Measurements from ENCODE around the gene SLX9.

Gene SLX9

GRCh38 chr21:44943686-44944550 lies 4.1 kb downstream of the SLX9 start:
- H4K5ac ChIP-seq (ENCODE audit: low read length), result no peak overlapping the region
- no peak for DNase-seq
- peaks cover 11% of the 10 kb centered on the region for H3K36me3 ChIP-seq (ENCODE audit: control insufficient read depth, insufficient read depth, low read length)
- peaks cover 3% of the 10 kb centered on the region for H3K4me1 ChIP-seq (ENCODE audit: control insufficient read depth, low read depth, low read length)
- no peak overlapping the region for H3K18ac ChIP-seq (ENCODE audit: low read length)
- H3K4ac ChIP-seq (ENCODE audit: low read depth, low read length), result no peak overlapping the region
- H4K8ac ChIP-seq (ENCODE audit: low read depth, low read length), result no peak overlapping the region
- no CpG with 5 or more reads among the region's 24 CpGs for WGBS (ENCODE audit: extremely low coverage, insufficient coverage, low lambda C conversion rate)
- no peak overlapping the region for H3K9ac ChIP-seq (ENCODE audit: low read length)
- H2BK15ac ChIP-seq (replicated peaks; ENCODE audit: low read depth), result no peak overlapping the region
- no peak overlapping the region for H2BK120ac ChIP-seq (ENCODE audit: low read depth, low read length)
- peaks cover 53% of the 10 kb centered on the region for H3K79me2 ChIP-seq (ENCODE audit: control insufficient read depth, insufficient read depth, low read length)
- no peak overlapping the region for H3K27ac ChIP-seq (ENCODE audit: low read depth, low read length)
- no peak overlapping the region for H3K4me2 ChIP-seq (ENCODE audit: low read length)
- H3K79me1 ChIP-seq (ENCODE audit: low read length), result peaks cover 31% of the 10 kb centered on the region
- no peaks in the 10 kb centered on the region for H3K27me3 ChIP-seq (ENCODE audit: insufficient read depth, low read length, poor library complexity)
- no peak overlapping the region for H3K4me3 ChIP-seq (ENCODE audit: low read length)
- no peak overlapping the region for H2AK5ac ChIP-seq (ENCODE audit: low read length)
- no peak overlapping the region for H3K56ac ChIP-seq (ENCODE audit: low read length)
- H3K23ac ChIP-seq (ENCODE audit: low read length), result no peak overlapping the region
- H2BK5ac ChIP-seq (ENCODE audit: low read length), result no peak overlapping the region

- H3K4me1 ChIP-seq (ENCODE audit: control insufficient read depth, low read depth, low read length), result no peaks in the 10 kb centered on the region
- peaks cover 30% of the 10 kb centered on the region for H3K79me1 ChIP-seq (ENCODE audit: low read length)
- no peak overlapping the region for H3K4me2 ChIP-seq (ENCODE audit: low read length)
- no peak overlapping the region for H3K27ac ChIP-seq (ENCODE audit: low read depth, low read length)
- H3K4me3 ChIP-seq (ENCODE audit: low read length), result no peak overlapping the region
- no peak overlapping the region for H3K4ac ChIP-seq (ENCODE audit: low read depth, low read length)
- no peak overlapping the region for H2AK5ac ChIP-seq (ENCODE audit: low read length)
- no peak for DNase-seq
- no peak overlapping the region for H2BK120ac ChIP-seq (ENCODE audit: low read depth, low read length)
- no peaks in the 10 kb centered on the region for H3K27me3 ChIP-seq (ENCODE audit: insufficient read depth, low read length, poor library complexity)
- no peak overlapping the region for H3K18ac ChIP-seq (ENCODE audit: low read length)
- H3K23ac ChIP-seq (ENCODE audit: low read length), result no peak overlapping the region
- WGBS (ENCODE audit: extremely low coverage, insufficient coverage, low lambda C conversion rate), result no CpG with 5 or more reads among the region's 10 CpGs
- H4K8ac ChIP-seq (ENCODE audit: low read depth, low read length), result no peak overlapping the region
- H3K56ac ChIP-seq (ENCODE audit: low read length), result no peak overlapping the region
- peaks cover 11% of the 10 kb centered on the region for H3K36me3 ChIP-seq (ENCODE audit: control insufficient read depth, insufficient read depth, low read length)
- H2BK15ac ChIP-seq (replicated peaks; ENCODE audit: low read depth), result no peak overlapping the region
- no peak overlapping the region for H4K5ac ChIP-seq (ENCODE audit: low read length)
- peaks cover 53% of the 10 kb centered on the region for H3K79me2 ChIP-seq (ENCODE audit: control insufficient read depth, insufficient read depth, low read length)
- H3K9ac ChIP-seq (ENCODE audit: low read length), result no peak overlapping the region
- no peak overlapping the region for H2BK5ac ChIP-seq (ENCODE audit: low read length)
These were observed 4.8 kb downstream of the SLX9 start for GRCh38 chr21:44944596-44944995.

- no peak overlapping the region for H3K18ac ChIP-seq (ENCODE audit: low read length)
- no peak overlapping the region for H3K4me2 ChIP-seq (ENCODE audit: low read length)
- peaks cover 14% of the 10 kb centered on the region for H3K36me3 ChIP-seq (ENCODE audit: control insufficient read depth, insufficient read depth, low read length)
- H2BK120ac ChIP-seq (ENCODE audit: low read depth, low read length), result no peak overlapping the region
- no peaks in the 10 kb centered on the region for H3K27me3 ChIP-seq (ENCODE audit: insufficient read depth, low read length, poor library complexity)
- no peak overlapping the region for H3K27ac ChIP-seq (ENCODE audit: low read depth, low read length)
- peaks cover 31% of the 10 kb centered on the region for H3K79me1 ChIP-seq (ENCODE audit: low read length)
- H3K4ac ChIP-seq (ENCODE audit: low read depth, low read length), result no peak overlapping the region
- H3K23ac ChIP-seq (ENCODE audit: low read length), result no peak overlapping the region
- no peak overlapping the region for H4K5ac ChIP-seq (ENCODE audit: low read length)
- H2BK5ac ChIP-seq (ENCODE audit: low read length), result no peak overlapping the region
- WGBS (ENCODE audit: extremely low coverage, insufficient coverage, low lambda C conversion rate), result no CpG with 5 or more reads among the region's 25 CpGs
- H3K4me1 ChIP-seq (ENCODE audit: control insufficient read depth, low read depth, low read length), result no peaks in the 10 kb centered on the region
- no peak overlapping the region for H2AK5ac ChIP-seq (ENCODE audit: low read length)
- no peak overlapping the region for H3K4me3 ChIP-seq (ENCODE audit: low read length)
- H3K56ac ChIP-seq (ENCODE audit: low read length), result no peak overlapping the region
- no peak overlapping the region for H3K9ac ChIP-seq (ENCODE audit: low read length)
- no peak overlapping the region for H2BK15ac ChIP-seq (replicated peaks; ENCODE audit: low read depth)
- no peak for DNase-seq
- H4K8ac ChIP-seq (ENCODE audit: low read depth, low read length), result no peak overlapping the region
- peaks cover 49% of the 10 kb centered on the region for H3K79me2 ChIP-seq (ENCODE audit: control insufficient read depth, insufficient read depth, low read length)
These were observed 6.6 kb downstream of the SLX9 start for GRCh38 chr21:44946254-44947041.

- Histone ChIP-seq H3K79me2 (ENCODE audit: control insufficient read depth, insufficient read depth, low read length) (peaks cover 45% of the 10 kb centered on the region), H3K27ac (ENCODE audit: low read depth, low read length) (no peak overlapping the region), H3K79me1 (ENCODE audit: low read length) (peaks cover 26% of the 10 kb centered on the region), H4K5ac (ENCODE audit: low read length) (no peak overlapping the region), H3K56ac (ENCODE audit: low read length) (no peak overlapping the region), H3K18ac (ENCODE audit: low read length) (no peak overlapping the region), H3K36me3 (ENCODE audit: control insufficient read depth, insufficient read depth, low read length) (peaks cover 14% of the 10 kb centered on the region), H3K4me2 (ENCODE audit: low read length) (no peak overlapping the region), H4K8ac (ENCODE audit: low read depth, low read length) (no peak overlapping the region), H3K23ac (ENCODE audit: low read length) (no peak overlapping the region), H2BK15ac (replicated peaks; ENCODE audit: low read depth) (no peak overlapping the region), H3K27me3 (ENCODE audit: insufficient read depth, low read length, poor library complexity) (no peaks in the 10 kb centered on the region), H3K4ac (ENCODE audit: low read depth, low read length) (no peak overlapping the region), H3K9ac (ENCODE audit: low read length) (no peak overlapping the region), H3K4me3 (ENCODE audit: low read length) (no peak overlapping the region), H2AK5ac (ENCODE audit: low read length) (no peak overlapping the region), H2BK5ac (ENCODE audit: low read length) (no peak overlapping the region), H3K4me1 (ENCODE audit: control insufficient read depth, low read depth, low read length) (no peaks in the 10 kb centered on the region), H2BK120ac (ENCODE audit: low read depth, low read length) (no peak overlapping the region)
- WGBS (ENCODE audit: extremely low coverage, insufficient coverage, low lambda C conversion rate), result no CpG with 5 or more reads among the region's 22 CpGs
- no peak for DNase-seq
These were observed 7.5 kb downstream of the SLX9 start for GRCh38 chr21:44947111-44947929.

GRCh38 chr21:44947930-44948331 lies 8.1 kb downstream of the SLX9 start:
- H3K4ac ChIP-seq (ENCODE audit: low read depth, low read length), result no peak overlapping the region

More at GRCh38 chr21:44947930-44948331, 8.1 kb downstream of the SLX9 start:
- H3K9ac ChIP-seq (ENCODE audit: low read length), result no peak overlapping the region
- H4K8ac ChIP-seq (ENCODE audit: low read depth, low read length), result no peak overlapping the region
- H2BK120ac ChIP-seq (ENCODE audit: low read depth, low read length), result no peak overlapping the region
- peaks cover 14% of the 10 kb centered on the region for H3K36me3 ChIP-seq (ENCODE audit: control insufficient read depth, insufficient read depth, low read length)
- H3K18ac ChIP-seq (ENCODE audit: low read length), result no peak overlapping the region
- H2BK5ac ChIP-seq (ENCODE audit: low read length), result no peak overlapping the region
- H2BK15ac ChIP-seq (replicated peaks; ENCODE audit: low read depth), result no peak overlapping the region
- H3K27me3 ChIP-seq (ENCODE audit: insufficient read depth, low read length, poor library complexity), result no peaks in the 10 kb centered on the region
- H3K4me1 ChIP-seq (ENCODE audit: control insufficient read depth, low read depth, low read length), result no peaks in the 10 kb centered on the region
- no CpG with 5 or more reads among the region's 33 CpGs for WGBS (ENCODE audit: extremely low coverage, insufficient coverage, low lambda C conversion rate)
- H3K27ac ChIP-seq (ENCODE audit: low read depth, low read length), result no peak overlapping the region
- no peak overlapping the region for H4K5ac ChIP-seq (ENCODE audit: low read length)
- no peak for DNase-seq
- H3K79me1 ChIP-seq (ENCODE audit: low read length), result peaks cover 23% of the 10 kb centered on the region
- no peak overlapping the region for H2AK5ac ChIP-seq (ENCODE audit: low read length)
- H3K56ac ChIP-seq (ENCODE audit: low read length), result no peak overlapping the region
- no peak overlapping the region for H3K23ac ChIP-seq (ENCODE audit: low read length)
- no peak overlapping the region for H3K4me2 ChIP-seq (ENCODE audit: low read length)
- H3K4me3 ChIP-seq (ENCODE audit: low read length), result no peak overlapping the region
- peaks cover 44% of the 10 kb centered on the region for H3K79me2 ChIP-seq (ENCODE audit: control insufficient read depth, insufficient read depth, low read length)
